ENCODE data around the gene LTBP2. TPM values are rescaled to one million over a fixed set of nuclear protein-coding genes. Genes with fewer than 3 reads are reported as not detected.

LTBP2 gene
- total RNA-seq, 1 experiment from 2014 or later, result 124 TPM

GRCh38 chr14:74636424-74637177 lies 24.6 kb upstream of the LTBP2 start:
- Histone ChIP-seq H3K27me3 (ENCODE audit: insufficient read depth, low read depth) (no peaks in the 10 kb centered on the region), H2AFZ (no peak overlapping the region), H3F3A (ENCODE audit: insufficient read depth, low read depth) (no peaks in the 10 kb centered on the region; the same call in 1 of the 2 replicates), H3K4me1 (replicated peaks; ENCODE audit: insufficient read depth) (peaks cover 9% of the 10 kb centered on the region), H3K9me3 (ENCODE audit: insufficient read depth, low read depth) (no peaks in the 10 kb centered on the region), H3K27ac (no peak overlapping the region), H3K79me2 (ENCODE audit: low read depth) (no peaks in the 10 kb centered on the region), H3K4me2 (no peak overlapping the region), H3K36me3 (ENCODE audit: low read depth) (no peaks in the 10 kb centered on the region), H3K4me3 (no peak overlapping the region), H4K20me1 (ENCODE audit: insufficient read depth) (no peaks in the 10 kb centered on the region), H3K9me2 (ENCODE audit: insufficient read depth) (no peaks in the 10 kb centered on the region)
- ChIA-PET POLR2A (ENCODE audit: unreplicated experiment) (interaction anchor here (0.6 to 0.8 kb wide), 4 partner anchors 13 to 84 kb away, joined by 3 to 33 read pairs (median 11); no protein-coding TSS in a partner anchor), CTCF (interaction anchor here (0.6 to 0.8 kb wide), 2 partner anchors 18 to 24 kb away, joined by 3 read pairs; no protein-coding TSS in a partner anchor)
- no TSS peak for BruUV-seq (replicated peaks)
- intact Hi-C loops (cut with micrococcal nuclease; ENCODE audit: unreplicated experiment), result no loop called here
- no peak for DNase-seq
- TF ChIP-seq CTCF (conservative IDR thresholded peaks at IDR 0.05), result no peak
- TF ChIP-seq EZH2 (IDR thresholded peaks at IDR 0.05; ENCODE audit: low read depth), result no peak

- TF ChIP-seq CTCF (conservative IDR thresholded peaks at IDR 0.05), result no peak
- no peak for TF ChIP-seq EZH2 (IDR thresholded peaks at IDR 0.05; ENCODE audit: low read depth)
- Histone ChIP-seq H3K9me2 (ENCODE audit: insufficient read depth) (no peaks in the 10 kb centered on the region), H4K20me1 (ENCODE audit: insufficient read depth) (no peaks in the 10 kb centered on the region), H3K27me3 (ENCODE audit: insufficient read depth, low read depth) (no peaks in the 10 kb centered on the region), H3F3A (ENCODE audit: insufficient read depth, low read depth) (no peaks in the 10 kb centered on the region; the same call in 1 of the 2 replicates), H3K4me2 (no peak overlapping the region), H3K9me3 (ENCODE audit: insufficient read depth, low read depth) (no peaks in the 10 kb centered on the region), H3K79me2 (ENCODE audit: low read depth) (no peaks in the 10 kb centered on the region), H2AFZ (no peak overlapping the region), H3K4me3 (no peak overlapping the region), H3K36me3 (ENCODE audit: low read depth) (no peaks in the 10 kb centered on the region), H3K4me1 (replicated peaks; ENCODE audit: insufficient read depth) (peaks cover 9% of the 10 kb centered on the region), H3K27ac (no peak overlapping the region)
- ChIA-PET POLR2A (ENCODE audit: unreplicated experiment) (interaction anchor here (0.6 to 0.8 kb wide), 3 partner anchors 12 to 83 kb away, joined by 8 to 33 read pairs (median 19); no protein-coding TSS in a partner anchor), CTCF (interaction anchor here (0.6 to 0.8 kb wide), 2 partner anchors 17 to 23 kb away, joined by 3 read pairs; no protein-coding TSS in a partner anchor)
- intact Hi-C loops (cut with micrococcal nuclease; ENCODE audit: unreplicated experiment), result no loop called here
- BruUV-seq (replicated peaks), result no TSS peak
- no peak for DNase-seq
Observed at GRCh38 chr14:74635847-74636246, 23.8 kb upstream of the LTBP2 start.

- H3K79me2 ChIP-seq (ENCODE audit: low read depth), result no peaks in the 10 kb centered on the region
- H2AFZ ChIP-seq, result no peak overlapping the region
- no peaks in the 10 kb centered on the region for H4K20me1 ChIP-seq (ENCODE audit: insufficient read depth)
- no peak overlapping the region for H3K4me2 ChIP-seq
- no peaks in the 10 kb centered on the region for H3K36me3 ChIP-seq (ENCODE audit: low read depth)
- peaks cover under 1% of the 10 kb centered on the region for H3F3A ChIP-seq (ENCODE audit: insufficient read depth, low read depth)
- peaks cover 9% of the 10 kb centered on the region for H3K4me1 ChIP-seq (replicated peaks; ENCODE audit: insufficient read depth)
- TF ChIP-seq CTCF (conservative IDR thresholded peaks at IDR 0.05) (no peak), EZH2 (IDR thresholded peaks at IDR 0.05; ENCODE audit: low read depth) (no peak)
- no peaks in the 10 kb centered on the region for H3K9me3 ChIP-seq (ENCODE audit: insufficient read depth, low read depth)
- CTCF ChIA-PET, result no interaction called here
- intact Hi-C loops (cut with micrococcal nuclease; ENCODE audit: unreplicated experiment), result no loop called here
- no peaks in the 10 kb centered on the region for H3K27me3 ChIP-seq (ENCODE audit: insufficient read depth, low read depth)
- H3K4me3 ChIP-seq, result no peak overlapping the region
- BruUV-seq (replicated peaks), result no TSS peak
- no peak for DNase-seq
- no peak overlapping the region for H3K27ac ChIP-seq
- no peaks in the 10 kb centered on the region for H3K9me2 ChIP-seq (ENCODE audit: insufficient read depth)
- POLR2A ChIA-PET (ENCODE audit: unreplicated experiment), result interaction anchor here (0.5 to 0.7 kb wide), 2 partner anchors 16 to 62 kb away, joined by 4 to 18 read pairs; no protein-coding TSS in a partner anchor
Observed at GRCh38 chr14:74634964-74635363, 22.9 kb upstream of the LTBP2 start.

Measured in PC-9 (cell line).